HepG2 (cell line): ENCODE data around the gene MRPS11. TPM values are rescaled to one million over a fixed set of nuclear protein-coding genes. Genes with fewer than 3 reads are reported as not detected.

Source experiments
- CBX5 ChIP-seq: sonication (generic); formaldehyde crosslinking; IDR thresholded peaks from 2 replicates; pipeline ENCODE4 v1.4.0; 2020; ENCODE audit warnings: missing genetic modification reagents, borderline replicate concordance
- DZIP1 ChIP-seq: sonication (generic); formaldehyde crosslinking; IDR thresholded peaks from 2 replicates; pipeline ENCODE4 v1.5.0; 2020; ENCODE audit warnings: mild to moderate bottlenecking, missing genetic modification reagents
- EZH2 ChIP-seq: conservative IDR thresholded peaks from 2 replicates; pipeline ENCODE4 v1.6.1; 2012; ENCODE audit warnings: mild to moderate bottlenecking, low read depth, low read length, moderate library complexity
- FUBP1 ChIP-seq: sonication (generic); formaldehyde crosslinking; IDR thresholded peaks from 2 replicates; pipeline ENCODE4 v1.5.1; 2020; ENCODE audit warnings: missing genetic modification reagents, mild to moderate bottlenecking, borderline replicate concordance
- HMG20B ChIP-seq: conservative IDR thresholded peaks from 2 replicates; pipeline ENCODE4 v1.6.1; 2016; ENCODE audit warnings: missing genetic modification reagents, missing compliant biosample characterization
- HMGA1 ChIP-seq: sonication (generic); formaldehyde crosslinking; conservative IDR thresholded peaks from 2 replicates; pipeline ENCODE4 v1.4.0; 2020; ENCODE audit warnings: missing genetic modification reagents
- KDM6A ChIP-seq: IDR thresholded peaks from 2 replicates; pipeline ENCODE4 v1.6.1; 2016; ENCODE audit warnings: low read depth
- NFKB2 ChIP-seq: sonication (generic); formaldehyde crosslinking; IDR thresholded peaks from 2 replicates; pipeline ENCODE4 v1.4.0; 2020; ENCODE audit warnings: missing genetic modification reagents, borderline replicate concordance
- PREB ChIP-seq: sonication (generic); formaldehyde crosslinking; IDR thresholded peaks from 2 replicates; pipeline ENCODE4 v1.4.0; 2020; ENCODE audit warnings: missing genetic modification reagents
- RBM39 ChIP-seq: fragments of 200-400 bp; formaldehyde crosslinking; IDR thresholded peaks from one replicate; pipeline ENCODE4 v1.6.1; 2018; ENCODE audit warnings: antibody characterized with exemption, mild to moderate bottlenecking, low read depth, low read length; ENCODE audit not compliant: poor library complexity, severe bottlenecking
- SNRNP70 ChIP-seq: fragments of 200-400 bp; formaldehyde crosslinking; IDR thresholded peaks from 2 replicates; pipeline ENCODE4 v1.6.1; 2017; ENCODE audit warnings: mild to moderate bottlenecking, low read depth, low read length, moderate library complexity
- polyA plus RNA-seq, 8 experiments: library from polyadenylated mRNA; depleted of rRNA in 3 of 8; stranded (reverse) in 7 of 8; unstranded in 1 of 8; fragments of >200 nt; fragmentation: Illumina TruSeq in 4 of 8; extraction: Trizol in 4 of 8; gene quantifications; 2 replicates each; pipeline versions ENCODE4 v1.2.1 to v1.2.3, GENCODE V29; 2011 to 2016; ENCODE audit warnings: low read depth in 4 of 8, missing spikeins in 1 of 8, mixed read lengths in 1 of 8; ENCODE audit not compliant: insufficient read depth in 1 of 8
- total RNA-seq, 5 experiments: library from RNA; depleted of rRNA; stranded (reverse); fragments of >200 nt; fragmentation: Illumina TruSeq; extraction: Trizol; gene quantifications; 2 replicates each; pipeline ENCODE4 v1.2.3, GENCODE V29; 2016; ENCODE audit warnings: low read depth in 1 of 5
- TF ChIP-seq, protein P1 (sequence below): sonication (generic); formaldehyde crosslinking; IDR thresholded peaks from 2 replicates; pipeline ENCODE4 v1.4.0; 2020; ENCODE audit warnings: missing genetic modification reagents
- TF ChIP-seq, protein P2 (sequence below): sonication (generic); formaldehyde crosslinking; IDR thresholded peaks from 2 replicates; pipeline ENCODE4 v1.9.0; 2021; ENCODE audit warnings: missing genetic modification reagents, mild to moderate bottlenecking, borderline replicate concordance
- TF ChIP-seq, protein P3 (sequence below): sonication (generic); formaldehyde crosslinking; IDR thresholded peaks from 2 replicates; pipeline ENCODE4 v1.9.0; 2021; ENCODE audit warnings: missing genetic modification reagents, borderline replicate concordance

Gene MRPS11
- total and polyA plus RNA-seq, 2 of the 13 experiments (the other 11 are each of a cell fraction or from before 2014, with no cell fraction given) = 50.1 to 72.7 TPM

DNA sequence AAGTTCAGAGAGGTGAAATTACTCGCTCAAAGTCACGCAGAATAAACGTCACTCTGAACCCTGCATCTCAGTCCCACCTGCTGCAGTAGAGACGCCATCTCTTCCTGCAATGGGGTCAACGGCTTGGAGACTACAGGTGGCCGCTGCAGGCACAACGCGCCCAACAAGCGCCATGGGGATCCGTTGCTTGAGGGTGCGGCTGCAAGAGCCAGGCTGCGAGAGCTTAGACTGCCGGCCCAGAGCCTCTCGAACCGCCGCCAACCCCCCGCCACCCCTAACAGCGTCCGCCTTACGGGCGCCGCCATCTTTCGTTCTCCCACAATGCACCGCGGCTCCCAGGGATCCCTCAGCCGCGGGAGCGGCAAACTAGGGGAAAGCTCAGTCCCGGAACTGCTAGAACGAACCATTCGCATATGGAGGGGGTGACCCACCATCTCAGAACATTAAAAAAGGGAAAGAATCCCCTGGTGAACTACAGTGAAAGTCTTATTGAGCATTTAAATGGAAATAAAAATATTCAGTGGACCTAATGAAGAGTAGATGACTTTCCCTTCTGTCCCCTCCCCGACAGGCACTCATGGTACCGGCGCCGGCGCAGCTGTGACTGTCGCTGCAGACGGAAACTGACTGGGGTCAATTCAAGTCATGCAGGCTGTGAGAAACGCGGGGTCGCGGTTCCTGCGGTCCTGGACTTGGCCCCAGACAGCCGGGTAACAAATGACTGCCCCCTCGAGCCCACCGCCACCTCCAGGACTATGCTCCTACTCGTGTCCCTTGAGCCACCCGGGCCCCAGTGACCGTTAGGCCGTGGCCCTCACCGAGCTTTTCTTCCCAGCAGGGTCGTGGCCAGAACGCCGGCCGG lies at the start of gene MRPS11, which contains the start of gene MRPL46 (continued):
- TF ChIP-seq DZIP1 (CRISPR knock-in tag) (no peak), EZH2 (no peak), RBM39 (no peak), HMG20B (CRISPR knock-in tag) (0 out of 2 replicates have a peak, but pooled peaks have one; percentile 8), SNRNP70 (no peak), NFKB2 (0 out of 2 replicates have a peak, but pooled peaks have one; percentile 39), CBX5 (CRISPR knock-in tag) (no peak; the same call in 1 of the 2 replicates), HMGA1 (CRISPR knock-in tag) (no peak), KDM6A (CRISPR knock-in tag) (0 out of 2 replicates have a peak, but pooled peaks have one; percentile 28), FUBP1 (no peak), PREB (CRISPR knock-in tag) (no peak)
- TF ChIP-seq, protein P1, sequence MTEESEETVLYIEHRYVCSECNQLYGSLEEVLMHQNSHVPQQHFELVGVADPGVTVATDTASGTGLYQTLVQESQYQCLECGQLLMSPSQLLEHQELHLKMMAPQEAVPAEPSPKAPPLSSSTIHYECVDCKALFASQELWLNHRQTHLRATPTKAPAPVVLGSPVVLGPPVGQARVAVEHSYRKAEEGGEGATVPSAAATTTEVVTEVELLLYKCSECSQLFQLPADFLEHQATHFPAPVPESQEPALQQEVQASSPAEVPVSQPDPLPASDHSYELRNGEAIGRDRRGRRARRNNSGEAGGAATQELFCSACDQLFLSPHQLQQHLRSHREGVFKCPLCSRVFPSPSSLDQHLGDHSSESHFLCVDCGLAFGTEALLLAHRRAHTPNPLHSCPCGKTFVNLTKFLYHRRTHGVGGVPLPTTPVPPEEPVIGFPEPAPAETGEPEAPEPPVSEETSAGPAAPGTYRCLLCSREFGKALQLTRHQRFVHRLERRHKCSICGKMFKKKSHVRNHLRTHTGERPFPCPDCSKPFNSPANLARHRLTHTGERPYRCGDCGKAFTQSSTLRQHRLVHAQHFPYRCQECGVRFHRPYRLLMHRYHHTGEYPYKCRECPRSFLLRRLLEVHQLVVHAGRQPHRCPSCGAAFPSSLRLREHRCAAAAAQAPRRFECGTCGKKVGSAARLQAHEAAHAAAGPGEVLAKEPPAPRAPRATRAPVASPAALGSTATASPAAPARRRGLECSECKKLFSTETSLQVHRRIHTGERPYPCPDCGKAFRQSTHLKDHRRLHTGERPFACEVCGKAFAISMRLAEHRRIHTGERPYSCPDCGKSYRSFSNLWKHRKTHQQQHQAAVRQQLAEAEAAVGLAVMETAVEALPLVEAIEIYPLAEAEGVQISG (CRISPR knock-in tag) = peak; percentile 91
- TF ChIP-seq, protein P2, sequence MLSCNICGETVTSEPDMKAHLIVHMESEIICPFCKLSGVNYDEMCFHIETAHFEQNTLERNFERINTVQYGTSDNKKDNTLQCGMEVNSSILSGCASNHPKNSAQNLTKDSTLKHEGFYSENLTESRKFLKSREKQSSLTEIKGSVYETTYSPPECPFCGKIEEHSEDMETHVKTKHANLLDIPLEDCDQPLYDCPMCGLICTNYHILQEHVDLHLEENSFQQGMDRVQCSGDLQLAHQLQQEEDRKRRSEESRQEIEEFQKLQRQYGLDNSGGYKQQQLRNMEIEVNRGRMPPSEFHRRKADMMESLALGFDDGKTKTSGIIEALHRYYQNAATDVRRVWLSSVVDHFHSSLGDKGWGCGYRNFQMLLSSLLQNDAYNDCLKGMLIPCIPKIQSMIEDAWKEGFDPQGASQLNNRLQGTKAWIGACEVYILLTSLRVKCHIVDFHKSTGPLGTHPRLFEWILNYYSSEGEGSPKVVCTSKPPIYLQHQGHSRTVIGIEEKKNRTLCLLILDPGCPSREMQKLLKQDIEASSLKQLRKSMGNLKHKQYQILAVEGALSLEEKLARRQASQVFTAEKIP (CRISPR knock-in tag) = no peak
- TF ChIP-seq, protein P3, sequence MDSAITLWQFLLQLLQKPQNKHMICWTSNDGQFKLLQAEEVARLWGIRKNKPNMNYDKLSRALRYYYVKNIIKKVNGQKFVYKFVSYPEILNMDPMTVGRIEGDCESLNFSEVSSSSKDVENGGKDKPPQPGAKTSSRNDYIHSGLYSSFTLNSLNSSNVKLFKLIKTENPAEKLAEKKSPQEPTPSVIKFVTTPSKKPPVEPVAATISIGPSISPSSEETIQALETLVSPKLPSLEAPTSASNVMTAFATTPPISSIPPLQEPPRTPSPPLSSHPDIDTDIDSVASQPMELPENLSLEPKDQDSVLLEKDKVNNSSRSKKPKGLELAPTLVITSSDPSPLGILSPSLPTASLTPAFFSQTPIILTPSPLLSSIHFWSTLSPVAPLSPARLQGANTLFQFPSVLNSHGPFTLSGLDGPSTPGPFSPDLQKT (CRISPR knock-in tag) = no peak
